B cell (primary cell): ENCODE measurements around the gene GRIA3.

Source experiments
- CTCF ChIP-seq: fragments of 200-600 bp; IDR thresholded peaks from one replicate; pipeline ENCODE4 v1.8.0; 2022; ENCODE audit warnings: antibody characterized with exemption, mild to moderate bottlenecking
- EZH2 ChIP-seq: IDR thresholded peaks from 2 replicates; pipeline ENCODE4 v1.6.1; 2012; ENCODE audit warnings: borderline replicate concordance, low read depth, mild to moderate bottlenecking, moderate library complexity, low read length; ENCODE audit not compliant: insufficient read depth, poor library complexity, severe bottlenecking

- TF ChIP-seq CTCF, result no peak
- TF ChIP-seq EZH2, result no peak
Measured at GRCh38 chrX:123254457-123254856, 70.4 kb downstream of the GRIA3 start.
